IMR-90 (cell line): Measurements from ENCODE around the gene PODXL.

Experiments
- CEBPB ChIP-seq: IDR thresholded peaks from 2 replicates; pipeline ENCODE4 v1.6.1; 2012; ENCODE audit warnings: low read depth, low read length, improper control_type of control experiment
- POLR2A ChIP-seq: IDR thresholded peaks from 2 replicates; pipeline ENCODE4 v1.6.1; 2012; ENCODE audit warnings: mild to moderate bottlenecking, low read depth, low read length

DNA sequence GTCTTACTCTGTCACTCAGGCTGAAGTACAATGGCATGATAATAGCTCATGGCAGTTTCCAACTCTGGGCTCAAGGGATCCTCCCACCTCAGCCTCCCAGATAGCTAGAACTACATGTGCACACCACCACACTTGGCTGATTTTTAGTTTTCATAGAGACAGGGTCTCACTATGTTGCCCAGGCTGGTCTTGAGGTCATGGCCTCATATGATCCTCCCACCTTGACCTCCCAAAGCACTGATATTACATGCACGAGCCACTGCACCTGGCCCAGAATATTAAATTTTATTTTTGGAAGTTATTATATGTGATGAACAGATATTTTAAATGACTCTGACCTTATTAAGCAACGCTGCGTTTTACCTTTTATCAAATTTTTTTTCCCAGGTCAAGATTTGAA is 94.4 kb downstream of the PODXL start:
- no peak for TF ChIP-seq POLR2A
- no peak for TF ChIP-seq CEBPB
